ENCODE data around the gene EBF4.
"Not testable (repeated sequence)": the region's sequence is repeated elsewhere in the genome, so short reads cannot be mapped to it uniquely, and the experiment has no call there.

The EBF4 gene

DNA sequence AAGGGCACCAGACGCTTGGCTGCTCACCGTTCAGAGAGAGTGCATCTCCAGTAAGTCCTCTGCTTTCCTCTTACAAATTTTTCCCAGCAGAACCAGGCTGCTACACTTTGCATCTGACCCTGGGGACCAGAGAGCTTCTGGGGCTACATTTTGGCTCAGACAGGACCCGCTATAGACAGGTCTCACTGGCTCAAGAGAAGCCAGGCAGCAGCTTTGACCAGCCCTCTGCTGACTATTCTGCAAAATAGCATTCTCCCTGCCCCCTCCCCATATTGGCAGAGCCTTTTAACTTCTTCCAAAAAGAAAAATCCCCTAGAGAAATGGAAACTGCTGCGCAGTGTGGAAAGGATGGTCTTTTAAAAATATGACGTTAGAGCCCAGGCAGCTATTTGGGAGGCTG lies 70.6 kb downstream of the EBF4 start:
- TF ChIP-seq, protein P1, sequence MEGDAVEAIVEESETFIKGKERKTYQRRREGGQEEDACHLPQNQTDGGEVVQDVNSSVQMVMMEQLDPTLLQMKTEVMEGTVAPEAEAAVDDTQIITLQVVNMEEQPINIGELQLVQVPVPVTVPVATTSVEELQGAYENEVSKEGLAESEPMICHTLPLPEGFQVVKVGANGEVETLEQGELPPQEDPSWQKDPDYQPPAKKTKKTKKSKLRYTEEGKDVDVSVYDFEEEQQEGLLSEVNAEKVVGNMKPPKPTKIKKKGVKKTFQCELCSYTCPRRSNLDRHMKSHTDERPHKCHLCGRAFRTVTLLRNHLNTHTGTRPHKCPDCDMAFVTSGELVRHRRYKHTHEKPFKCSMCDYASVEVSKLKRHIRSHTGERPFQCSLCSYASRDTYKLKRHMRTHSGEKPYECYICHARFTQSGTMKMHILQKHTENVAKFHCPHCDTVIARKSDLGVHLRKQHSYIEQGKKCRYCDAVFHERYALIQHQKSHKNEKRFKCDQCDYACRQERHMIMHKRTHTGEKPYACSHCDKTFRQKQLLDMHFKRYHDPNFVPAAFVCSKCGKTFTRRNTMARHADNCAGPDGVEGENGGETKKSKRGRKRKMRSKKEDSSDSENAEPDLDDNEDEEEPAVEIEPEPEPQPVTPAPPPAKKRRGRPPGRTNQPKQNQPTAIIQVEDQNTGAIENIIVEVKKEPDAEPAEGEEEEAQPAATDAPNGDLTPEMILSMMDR (IDR thresholded peaks at IDR 0.05; ENCODE audit: low read depth, low read length, poor library complexity, severe bottlenecking), result no peak
- no peak for TF ChIP-seq EZH2phosphoT487 (IDR thresholded peaks at IDR 0.05; ENCODE audit: borderline replicate concordance, low read length)
- no peaks in the 10 kb centered on the region for H4K20me1 ChIP-seq (ENCODE audit: control insufficient read depth, insufficient read depth, low read depth, low read length)
- no peaks in the 10 kb centered on the region for H3K36me3 ChIP-seq (ENCODE audit: control insufficient read depth, low read length)
- no peaks in the 10 kb centered on the region for H3K79me2 ChIP-seq (ENCODE audit: control insufficient read depth, low read length)
- no peak overlapping the region for H3K4me3 ChIP-seq (ENCODE audit: low read length)
- no peaks in the 10 kb centered on the region for H3K4me1 ChIP-seq (ENCODE audit: control insufficient read depth, low read length)
- H3K9me3 ChIP-seq (ENCODE audit: control insufficient read depth, insufficient read depth, low read length), result no peaks in the 10 kb centered on the region
- no peak overlapping the region for H3K27ac ChIP-seq (ENCODE audit: low read depth, low read length)
- peaks cover 9% of the 10 kb centered on the region; the same call in 1 of the 2 replicates for H3K27me3 ChIP-seq (ENCODE audit: control insufficient read depth, low read length)
- no peaks in the 10 kb centered on the region for H3F3A ChIP-seq (ENCODE audit: control insufficient read depth, insufficient read depth)
- no peaks in the 10 kb centered on the region for H3K9me2 ChIP-seq (replicated peaks; ENCODE audit: control insufficient read depth, low read length)
- no peak overlapping the region for H3K4me2 ChIP-seq (ENCODE audit: low read length)

DNA sequence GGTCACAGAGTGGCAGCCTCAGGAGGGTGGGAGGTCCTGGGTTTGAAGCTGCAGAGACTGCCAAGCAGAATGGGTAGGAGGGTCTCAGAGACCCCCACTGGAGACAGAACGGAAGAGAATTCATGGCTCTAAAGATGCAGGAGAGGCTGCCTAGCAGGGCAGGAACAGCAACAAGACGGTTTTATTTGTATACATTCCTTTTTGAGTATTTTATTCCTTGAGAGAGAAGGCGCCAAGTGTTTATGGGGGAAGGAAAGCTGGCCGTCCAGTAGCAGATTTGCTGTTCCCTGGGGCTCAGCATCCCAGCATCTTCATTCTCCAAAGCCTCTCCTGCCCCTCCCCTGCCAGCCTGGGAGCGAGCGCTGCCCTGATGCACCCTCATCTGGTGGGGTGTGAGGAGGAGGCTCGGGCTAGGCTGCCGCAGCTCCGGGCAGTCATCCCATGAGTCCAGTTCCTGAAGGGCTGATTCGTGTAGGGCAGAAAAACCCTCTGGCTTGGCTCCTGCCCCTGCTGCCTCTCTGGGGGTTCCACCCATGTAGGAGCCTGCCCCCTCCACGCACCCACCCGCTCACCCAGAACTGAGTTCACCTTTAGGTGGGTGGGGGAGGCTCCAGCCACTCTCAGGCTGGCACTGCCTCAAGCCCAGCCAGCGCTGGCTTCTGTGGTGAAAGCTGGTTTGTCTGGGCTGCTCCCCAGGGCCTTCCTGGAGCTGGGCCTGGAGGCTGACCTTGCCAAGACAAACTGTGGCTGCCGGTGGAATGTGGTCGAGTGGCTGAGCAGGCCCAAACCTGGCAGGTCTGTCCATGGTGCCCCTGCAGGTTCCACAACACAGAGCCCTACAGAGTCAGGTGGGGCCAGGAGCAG lies 75.4 kb downstream of the EBF4 start:
- no peak overlapping the region for H3K4me2 ChIP-seq (ENCODE audit: low read length)
- H4K20me1 ChIP-seq (ENCODE audit: control insufficient read depth, insufficient read depth, low read depth, low read length), result no peaks in the 10 kb centered on the region
- H3K4me1 ChIP-seq (ENCODE audit: control insufficient read depth, low read length), result no peaks in the 10 kb centered on the region
- H3K27ac ChIP-seq (ENCODE audit: low read depth, low read length), result no peak overlapping the region
- no peaks in the 10 kb centered on the region for H3K36me3 ChIP-seq (ENCODE audit: control insufficient read depth, low read length)
- H3K4me3 ChIP-seq (ENCODE audit: low read length), result no peak overlapping the region
- no peaks in the 10 kb centered on the region for H3K9me3 ChIP-seq (ENCODE audit: control insufficient read depth, insufficient read depth, low read length)
- TF ChIP-seq EZH2phosphoT487 (IDR thresholded peaks at IDR 0.05; ENCODE audit: borderline replicate concordance, low read length), result no peak
- TF ChIP-seq, protein P1 (IDR thresholded peaks at IDR 0.05; ENCODE audit: low read depth, low read length, poor library complexity, severe bottlenecking), result no peak
- H3K27me3 ChIP-seq (ENCODE audit: control insufficient read depth, low read length), result peaks cover 9% of the 10 kb centered on the region; the same call in 1 of the 2 replicates
- no peaks in the 10 kb centered on the region for H3F3A ChIP-seq (ENCODE audit: control insufficient read depth, insufficient read depth)
- H3K79me2 ChIP-seq (ENCODE audit: control insufficient read depth, low read length), result no peaks in the 10 kb centered on the region
- H3K9me2 ChIP-seq (replicated peaks; ENCODE audit: control insufficient read depth, low read length), result no peaks in the 10 kb centered on the region

DNA sequence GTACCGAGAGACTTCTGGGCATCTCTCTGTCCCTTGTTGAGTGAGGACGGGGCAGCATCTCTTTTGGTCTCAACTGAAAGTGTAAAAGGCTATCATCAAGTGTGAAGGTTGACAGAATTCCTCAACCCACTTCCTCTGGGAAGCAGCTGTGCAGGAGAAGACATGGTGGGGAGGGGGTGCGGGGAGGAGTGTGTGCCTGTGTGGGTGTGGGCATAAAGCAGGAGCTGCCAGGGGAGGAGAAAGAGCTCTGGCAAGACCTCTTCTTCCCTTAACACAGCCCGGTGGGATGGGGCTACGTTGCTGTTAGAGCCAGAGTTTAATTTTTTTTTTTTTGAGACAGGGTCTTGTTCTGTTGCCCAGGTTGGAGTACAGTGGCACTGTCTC lies 76.0 kb downstream of the EBF4 start:
- Histone ChIP-seq H3F3A (ENCODE audit: control insufficient read depth, insufficient read depth) (no peaks in the 10 kb centered on the region), H3K79me2 (ENCODE audit: control insufficient read depth, low read length) (no peaks in the 10 kb centered on the region), H3K4me1 (ENCODE audit: control insufficient read depth, low read length) (no peaks in the 10 kb centered on the region), H3K9me2 (replicated peaks; ENCODE audit: control insufficient read depth, low read length) (no peaks in the 10 kb centered on the region), H3K36me3 (ENCODE audit: control insufficient read depth, low read length) (no peaks in the 10 kb centered on the region), H3K27me3 (ENCODE audit: control insufficient read depth, low read length) (peaks cover 9% of the 10 kb centered on the region; the same call in 1 of the 2 replicates), H3K4me2 (ENCODE audit: low read length) (no peak overlapping the region), H3K27ac (ENCODE audit: low read depth, low read length) (no peak overlapping the region), H3K4me3 (ENCODE audit: low read length) (no peak overlapping the region), H4K20me1 (ENCODE audit: control insufficient read depth, insufficient read depth, low read depth, low read length) (no peaks in the 10 kb centered on the region), H3K9me3 (ENCODE audit: control insufficient read depth, insufficient read depth, low read length) (no peaks in the 10 kb centered on the region)
- TF ChIP-seq, protein P1 (IDR thresholded peaks at IDR 0.05; ENCODE audit: low read depth, low read length, poor library complexity, severe bottlenecking), result no peak
- TF ChIP-seq EZH2phosphoT487 (IDR thresholded peaks at IDR 0.05; ENCODE audit: borderline replicate concordance, low read length), result no peak

DNA sequence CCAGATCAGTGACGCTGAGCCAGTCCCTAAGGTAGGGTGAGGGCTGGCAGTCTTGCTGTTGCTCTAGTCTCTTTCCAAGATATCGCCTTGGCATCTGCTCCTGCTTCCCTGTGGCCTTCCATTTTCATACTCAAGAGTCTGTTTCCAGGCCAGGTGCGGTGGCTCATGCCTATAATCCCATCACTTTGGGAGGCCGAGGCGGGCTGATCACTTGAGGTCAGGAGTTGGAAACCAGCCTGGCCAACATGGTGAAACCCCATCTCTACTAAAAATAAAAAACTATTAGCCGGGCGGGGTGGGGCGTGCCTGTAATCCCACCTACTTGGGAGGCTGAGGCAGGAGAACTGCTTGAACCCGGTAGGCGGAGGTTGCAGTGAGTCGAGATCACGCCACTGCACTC lies 77.5 kb downstream of the EBF4 start:
- H3K36me3 ChIP-seq (ENCODE audit: control insufficient read depth, low read length); H3K4me1 ChIP-seq (ENCODE audit: control insufficient read depth, low read length); H3K9me2 ChIP-seq (replicated peaks; ENCODE audit: control insufficient read depth, low read length); H3K79me2 ChIP-seq (ENCODE audit: control insufficient read depth, low read length); H3K9me3 ChIP-seq (ENCODE audit: control insufficient read depth, insufficient read depth, low read length); H3K4me3 ChIP-seq (ENCODE audit: low read length); H3F3A ChIP-seq (ENCODE audit: control insufficient read depth, insufficient read depth); H3K27ac ChIP-seq (ENCODE audit: low read depth, low read length); H3K27me3 ChIP-seq (ENCODE audit: control insufficient read depth, low read length); H4K20me1 ChIP-seq (ENCODE audit: control insufficient read depth, insufficient read depth, low read depth, low read length); H3K4me2 ChIP-seq (ENCODE audit: low read length): not testable (repeated sequence)

Data from DOHH2 (cell line).